ENCODE data around the gene NEGR1.

GRCh38 chr1:71835442-71835813 is 446.9 kb downstream of the NEGR1 start:
- TF ChIP-seq CTCF (conservative IDR thresholded peaks at IDR 0.05; ENCODE audit: low read length) = no peak
- no peak for TF ChIP-seq EZH2phosphoT487 (IDR thresholded peaks at IDR 0.05; ENCODE audit: borderline replicate concordance)

All from Loucy (cell line).